HG02588 (cell line): Measurements from ENCODE around the gene CBFA2T3.
A peak's percentile ranks its signal among the peaks of the same experiment; 100 is the strongest.

Source experiments
- ATAC-seq: cut with Tn5 transposase; IDR thresholded peaks from one replicate; pipeline ENCODE4 v1.9.1; 2021; ENCODE audit warnings: mild to moderate bottlenecking, moderate library complexity; ENCODE audit not compliant: unreplicated experiment

CBFA2T3 gene

GRCh38 chr16:88977812-88978607 lies 1.0 kb upstream of the CBFA2T3 start:
- no peak for ATAC-seq

GRCh38 chr16:88976366-88977017 lies 515 bp downstream of the CBFA2T3 start:
- ATAC-seq, result no peak

- no peak for ATAC-seq
These were observed 1.4 kb downstream of the CBFA2T3 start for GRCh38 chr16:88975511-88976061.

GRCh38 chr16:88974916-88975215 lies 2.1 kb downstream of the CBFA2T3 start:
- ATAC-seq, result no peak

GRCh38 chr16:88974080-88974915 lies 2.7 kb downstream of the CBFA2T3 start:
- ATAC-seq, result no peak

- ATAC-seq, result no peak
These were observed 3.5 kb downstream of the CBFA2T3 start for GRCh38 chr16:88973415-88974050.

GRCh38 chr16:88973007-88973410 lies 4.0 kb downstream of the CBFA2T3 start:
- no peak for ATAC-seq

- ATAC-seq, result no peak
These were observed 4.7 kb downstream of the CBFA2T3 start for GRCh38 chr16:88972349-88972748.

- ATAC-seq, result no peak
These were observed 5.5 kb downstream of the CBFA2T3 start for GRCh38 chr16:88971371-88972097.

- ATAC-seq, result no peak
These were observed 6.4 kb downstream of the CBFA2T3 start for GRCh38 chr16:88970539-88971065.

GRCh38 chr16:88970050-88970449 lies 7.0 kb downstream of the CBFA2T3 start:
- ATAC-seq, result no peak

- no peak for ATAC-seq
These were observed 7.6 kb downstream of the CBFA2T3 start for GRCh38 chr16:88969361-88969831.

- no peak for ATAC-seq
These were observed 8.3 kb downstream of the CBFA2T3 start for GRCh38 chr16:88968589-88969280.

GRCh38 chr16:88967830-88968588 lies 9.0 kb downstream of the CBFA2T3 start:
- peak; percentile 55 for ATAC-seq

- ATAC-seq, result no peak
These were observed 9.8 kb downstream of the CBFA2T3 start for GRCh38 chr16:88966986-88967829.

- ATAC-seq, result no peak
These were observed 11.1 kb downstream of the CBFA2T3 start for GRCh38 chr16:88965826-88966480.

- no peak for ATAC-seq
These were observed 11.6 kb downstream of the CBFA2T3 start for GRCh38 chr16:88965411-88965810.
